Measurements from ENCODE around the gene GPA33.

Gene GPA33

GRCh38 chr1:167066333-167067122 is 23.6 kb downstream of the GPA33 start:
- DNase-seq (ENCODE audit: low spot score), result no peak
- Histone ChIP-seq H3K27ac (no peak overlapping the region), H3K4me3 (peak overlapping the region; percentile 30)
- TF ChIP-seq CTCF (IDR thresholded peaks at IDR 0.05), result peak; percentile 92

DNA sequence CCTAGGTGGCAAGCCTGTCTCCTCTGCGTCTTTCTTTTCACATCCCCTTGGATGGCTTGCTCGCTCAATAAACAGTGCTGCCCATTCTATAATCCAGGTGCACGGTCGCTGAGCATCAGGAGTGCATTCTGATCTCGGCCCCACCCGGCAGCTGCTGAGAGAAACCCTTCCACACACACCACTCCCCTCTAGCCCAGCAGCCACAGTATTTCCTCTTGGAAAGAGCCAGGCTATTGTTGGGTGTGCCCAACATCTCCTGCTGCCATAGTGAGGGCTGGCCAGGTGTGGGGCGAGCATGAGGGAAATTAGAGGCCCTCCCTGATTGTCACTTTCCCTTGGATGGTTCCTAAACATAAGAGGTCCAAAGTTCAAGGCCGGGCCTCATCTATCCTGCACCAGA is 24.7 kb downstream of the GPA33 start:
- no peak for DNase-seq (ENCODE audit: low spot score)
- Histone ChIP-seq H3K27ac (no peak overlapping the region), H3K4me3 (no peak overlapping the region)
- no peak for TF ChIP-seq CTCF (IDR thresholded peaks at IDR 0.05)

DNA sequence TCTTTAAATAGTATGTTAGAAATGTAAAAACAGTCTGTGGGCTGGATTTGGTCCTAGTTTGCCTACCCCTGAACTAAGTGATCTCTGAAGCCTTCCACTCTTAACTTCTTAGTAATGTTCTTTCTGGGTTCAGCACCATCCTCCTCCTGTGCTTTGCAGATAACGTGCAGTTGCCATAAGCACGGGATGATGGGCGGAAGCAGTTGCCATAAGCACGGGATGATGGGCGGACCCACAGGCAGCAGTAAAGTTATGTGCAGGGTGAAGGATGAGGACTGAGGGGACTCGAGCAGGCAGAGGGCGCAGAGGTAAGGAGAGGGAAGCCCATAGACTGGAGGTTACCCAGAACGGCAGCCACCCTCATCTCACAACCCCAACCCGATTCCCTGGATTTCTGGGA is 25.6 kb downstream of the GPA33 start:
- no peak for DNase-seq (ENCODE audit: low spot score)
- Histone ChIP-seq H3K27ac (no peak overlapping the region), H3K4me3 (no peak overlapping the region)
- no peak for TF ChIP-seq CTCF (IDR thresholded peaks at IDR 0.05)

- Histone ChIP-seq H3K4me3 (no peak overlapping the region), H3K27ac (no peak overlapping the region)
- DNase-seq (ENCODE audit: low spot score), result no peak
- TF ChIP-seq CTCF (IDR thresholded peaks at IDR 0.05), result no peak
Measured at GRCh38 chr1:167061073-167061464, 29.1 kb downstream of the GPA33 start.

- no peak overlapping the region for H3K4me3 ChIP-seq
- H3K27ac ChIP-seq, result no peak overlapping the region
- TF ChIP-seq CTCF (IDR thresholded peaks at IDR 0.05), result no peak
- DNase-seq (ENCODE audit: low spot score), result no peak
Measured at GRCh38 chr1:167060141-167061072, 29.8 kb downstream of the GPA33 start.

GRCh38 chr1:167059809-167060107 is 30.4 kb downstream of the GPA33 start:
- no peak overlapping the region for H3K27ac ChIP-seq
- no peak for DNase-seq (ENCODE audit: low spot score)
- no peak for TF ChIP-seq CTCF (IDR thresholded peaks at IDR 0.05)
- H3K4me3 ChIP-seq, result no peak overlapping the region
